ENCODE data around the gene SPCS3. TPM values are rescaled to one million over a fixed set of nuclear protein-coding genes. Genes with fewer than 3 reads are reported as not detected.
A peak's percentile ranks its signal among the peaks of the same experiment; 100 is the strongest.
"Not testable (repeated sequence)": the region's sequence is repeated elsewhere in the genome, so short reads cannot be mapped to it uniquely, and the experiment has no call there.

The SPCS3 gene
- total RNA-seq, 1 donor from 2014 or later = 57.4 TPM

- intact Hi-C loops (cut with DNase I) = loop anchor here (1.0 to 5.0 kb wide), 4 partner anchors 144 to 389 kb away; partner anchors contain the start of gene SPATA4
- Histone ChIP-seq H3K27me3 (no peaks in the 10 kb centered on the region), H3K36me3 (no peaks in the 10 kb centered on the region), H3K27ac (no peak overlapping the region), H3K4me3 (peak overlapping the region in 1 of 2 donors; percentile 25), H3K9me3 (peaks cover 11 to 13% of the 10 kb centered on the region in 2 donors), H3K4me1 (peaks cover 0 to 2% of the 10 kb centered on the region in 2 donors)
- peak; percentile 9 to 57 (median 52) for TF ChIP-seq CTCF (IDR thresholded peaks at IDR 0.05)
- DNase-seq (ENCODE audit: low spot score in 2 of 2) = no peak
Observed at GRCh38 chr4:176340871-176341685, 21.3 kb downstream of the SPCS3 start.

- intact Hi-C loops (cut with DNase I) = loop anchor here (5.0 kb wide), 2 partner anchors 145 to 390 kb away; partner anchors contain the start of gene SPATA4
- DNase-seq (ENCODE audit: low spot score in 2 of 2) = no peak
Observed at GRCh38 chr4:176342384-176342783, 22.6 kb downstream of the SPCS3 start.

GRCh38 chr4:176343286-176343685 lies 23.5 kb downstream of the SPCS3 start:
- no peak overlapping the region for H3K4me3 ChIP-seq
- no peak overlapping the region for H3K27ac ChIP-seq
- no peak for DNase-seq (ENCODE audit: low spot score in 2 of 2)
- H3K27me3 ChIP-seq = no peaks in the 10 kb centered on the region
- no peaks in the 10 kb centered on the region for H3K36me3 ChIP-seq
- peaks cover 11 to 13% of the 10 kb centered on the region in 2 donors for H3K9me3 ChIP-seq
- no peak for TF ChIP-seq CTCF (IDR thresholded peaks at IDR 0.05)
- peaks cover 0 to 2% of the 10 kb centered on the region in 2 donors for H3K4me1 ChIP-seq
- intact Hi-C loops (cut with DNase I) = loop anchor here (5.0 kb wide), 2 partner anchors 146 to 391 kb away; partner anchors contain the start of gene SPATA4

More at GRCh38 chr4:176342384-176342783, 22.6 kb downstream of the SPCS3 start:
- H3K4me3 ChIP-seq = no peak overlapping the region
- H3K9me3 ChIP-seq = peaks cover 11 to 13% of the 10 kb centered on the region in 2 donors
- peaks cover 0 to 2% of the 10 kb centered on the region in 2 donors for H3K4me1 ChIP-seq
- no peaks in the 10 kb centered on the region for H3K27me3 ChIP-seq
- no peaks in the 10 kb centered on the region for H3K36me3 ChIP-seq
- no peak for TF ChIP-seq CTCF (IDR thresholded peaks at IDR 0.05)
- H3K27ac ChIP-seq = no peak overlapping the region

DNA sequence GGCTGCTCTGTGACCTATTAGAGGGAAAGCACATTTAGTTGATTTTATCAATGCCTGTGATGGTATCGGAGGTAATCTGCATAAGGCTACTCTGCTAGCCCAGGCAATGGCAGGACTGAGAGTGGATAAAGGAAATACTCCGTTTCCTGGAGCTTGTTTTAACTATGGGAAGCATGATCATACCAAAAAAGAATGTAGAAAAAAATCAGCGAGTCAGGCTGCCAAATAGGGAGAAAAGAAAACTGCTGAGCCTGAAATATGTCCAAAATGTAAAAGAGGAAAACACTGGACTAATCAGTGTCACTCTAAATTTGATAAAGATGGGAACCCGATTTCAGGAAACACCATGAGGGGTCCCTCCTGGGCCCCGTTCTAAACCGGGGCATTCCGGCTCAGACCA lies 25.6 kb downstream of the SPCS3 start:
- intact Hi-C loops (cut with DNase I); DNase-seq (ENCODE audit: low spot score in 2 of 2); H3K27me3 ChIP-seq; H3K36me3 ChIP-seq; H3K4me1 ChIP-seq: not testable (repeated sequence)
- peak overlapping the region; percentile 0 to 48 for H3K27ac ChIP-seq
- peak overlapping the region; percentile 0 to 57 for H3K4me3 ChIP-seq
- peaks cover 11 to 13% of the 10 kb centered on the region in 2 donors for H3K9me3 ChIP-seq

DNA sequence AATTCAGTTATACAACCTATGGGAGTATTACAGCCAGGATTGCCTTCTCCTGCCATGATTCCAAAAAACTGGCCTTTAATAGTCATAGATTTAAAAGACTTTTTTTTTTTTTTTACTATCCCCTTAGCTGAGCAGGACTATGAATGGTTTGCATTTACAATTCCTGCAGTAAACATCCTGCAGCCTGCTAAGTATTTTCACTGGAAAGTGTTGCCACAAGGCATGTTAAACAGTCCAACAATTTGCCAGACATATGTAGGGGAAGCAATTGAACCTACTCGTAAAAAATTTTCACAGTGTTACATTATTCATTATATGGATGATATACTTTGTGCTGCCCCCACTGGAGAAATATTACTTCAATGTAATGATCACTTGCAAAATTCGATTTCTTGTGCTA lies 27.1 kb downstream of the SPCS3 start:
- H3K4me3 ChIP-seq; DNase-seq (ENCODE audit: low spot score in 2 of 2); H3K27me3 ChIP-seq; H3K27ac ChIP-seq; H3K36me3 ChIP-seq; H3K4me1 ChIP-seq; intact Hi-C loops (cut with DNase I): not testable (repeated sequence)
- peaks cover 11 to 13% of the 10 kb centered on the region in 2 donors for H3K9me3 ChIP-seq

DNA sequence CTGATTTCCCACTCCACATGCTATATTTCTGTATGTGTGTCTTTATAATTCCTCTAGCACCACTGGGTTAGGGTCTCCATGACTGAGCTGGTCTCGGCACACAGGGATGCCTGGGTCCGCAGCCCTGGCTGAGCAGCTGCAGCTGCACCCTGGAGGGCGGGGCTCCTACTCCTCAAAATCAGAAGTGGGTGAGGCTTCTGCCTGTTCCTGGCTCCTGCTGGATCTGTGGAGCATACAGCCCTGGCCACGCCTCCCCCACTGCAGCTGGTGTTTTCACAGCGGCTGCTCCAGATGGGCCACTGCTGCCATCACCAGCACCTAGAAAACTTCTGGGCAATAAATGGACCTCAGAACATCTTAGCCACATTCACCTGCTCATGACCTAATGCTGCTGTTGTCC lies 30.9 kb downstream of the SPCS3 start:
- Histone ChIP-seq H3K27ac (no peak overlapping the region), H3K27me3 (no peaks in the 10 kb centered on the region), H3K4me1 (peaks cover 0 to 2% of the 10 kb centered on the region in 2 donors), H3K9me3 (no peaks in the 10 kb centered on the region), H3K4me3 (no peak overlapping the region), H3K36me3 (no peaks in the 10 kb centered on the region)
- no peak for TF ChIP-seq CTCF (IDR thresholded peaks at IDR 0.05)
- intact Hi-C loops (cut with DNase I) = no loop called here
- no peak for DNase-seq (ENCODE audit: low spot score in 2 of 2)
